HG03342 (cell line): Measurements from ENCODE around the gene NUMA1.

Experiments
- ATAC-seq: cut with Tn5 transposase; IDR thresholded peaks from one replicate; pipeline ENCODE4 v1.9.1; 2021; ENCODE audit warnings: mild to moderate bottlenecking, moderate library complexity; ENCODE audit not compliant: unreplicated experiment

NUMA1 gene

DNA sequence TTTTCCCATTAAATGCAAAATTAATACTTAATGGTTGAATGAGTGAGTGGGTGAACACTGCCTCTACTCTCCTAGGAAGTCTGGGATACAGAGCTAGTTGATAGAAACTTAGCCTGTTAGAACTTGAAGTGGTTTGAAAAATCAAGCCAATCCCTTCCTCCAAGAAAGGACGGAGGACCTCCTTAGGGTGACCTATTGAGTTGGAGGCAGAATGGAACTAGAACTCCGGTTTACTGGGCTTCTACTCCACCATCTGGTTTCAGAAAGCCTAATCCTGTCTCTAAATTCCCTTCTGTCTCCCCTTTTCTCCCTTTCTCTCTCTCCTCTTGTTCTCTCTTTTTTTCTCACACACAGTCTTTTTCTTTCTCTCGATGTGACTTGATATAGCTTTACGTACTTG lies 101.2 kb downstream of the NUMA1 start:
- ATAC-seq: no peak

DNA sequence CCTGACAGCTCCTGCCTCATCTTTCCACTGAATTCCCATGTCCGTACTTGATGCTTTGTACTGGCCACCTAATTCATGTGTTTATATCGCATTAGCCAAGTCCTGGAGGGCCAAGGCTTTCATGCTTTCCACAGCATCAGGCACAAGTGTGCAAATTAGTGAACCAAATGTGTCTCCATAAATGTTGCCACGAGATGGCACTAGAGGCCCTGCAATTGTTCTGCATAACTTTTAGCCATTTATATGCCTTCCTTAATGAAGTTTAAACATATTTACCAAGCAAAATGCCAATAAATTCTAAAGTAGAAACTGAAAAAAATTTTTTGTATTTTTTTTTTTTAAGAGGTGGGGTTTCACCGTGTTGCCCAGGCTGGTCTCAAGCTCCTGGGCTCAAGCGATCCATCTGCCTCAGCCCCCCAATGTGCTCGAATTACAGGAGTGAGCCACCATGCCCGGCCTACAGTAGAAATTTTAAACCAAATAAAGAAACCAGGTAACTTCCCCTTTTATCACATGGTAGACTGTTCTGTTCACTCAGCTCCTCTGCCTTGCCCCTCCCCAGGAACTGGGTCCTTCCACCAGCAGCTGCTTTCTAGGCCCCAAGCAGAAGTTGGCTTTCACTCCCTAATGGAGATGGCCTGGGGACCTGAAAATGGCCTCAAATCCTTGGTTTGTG lies 102.5 kb downstream of the NUMA1 start:
- no peak for ATAC-seq

DNA sequence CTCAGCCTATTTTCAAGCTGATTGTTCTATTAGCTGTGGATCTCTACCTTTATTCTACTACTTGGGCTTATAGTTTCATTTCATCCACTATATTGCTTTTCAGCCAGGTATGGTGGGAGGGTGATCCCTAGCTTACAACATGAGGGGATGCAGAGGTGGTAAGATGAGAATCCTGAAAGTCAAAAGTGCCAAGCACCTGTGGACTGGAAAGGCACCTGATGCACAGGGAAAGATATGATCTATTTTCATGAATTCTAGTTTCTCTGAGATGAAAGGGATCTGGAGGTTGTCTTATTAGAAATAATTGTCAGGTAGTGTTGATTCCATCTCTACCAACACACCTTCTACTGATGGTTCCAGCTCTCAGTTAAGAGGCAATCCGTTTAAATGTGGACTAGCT lies 103.3 kb downstream of the NUMA1 start:
- no peak for ATAC-seq

DNA sequence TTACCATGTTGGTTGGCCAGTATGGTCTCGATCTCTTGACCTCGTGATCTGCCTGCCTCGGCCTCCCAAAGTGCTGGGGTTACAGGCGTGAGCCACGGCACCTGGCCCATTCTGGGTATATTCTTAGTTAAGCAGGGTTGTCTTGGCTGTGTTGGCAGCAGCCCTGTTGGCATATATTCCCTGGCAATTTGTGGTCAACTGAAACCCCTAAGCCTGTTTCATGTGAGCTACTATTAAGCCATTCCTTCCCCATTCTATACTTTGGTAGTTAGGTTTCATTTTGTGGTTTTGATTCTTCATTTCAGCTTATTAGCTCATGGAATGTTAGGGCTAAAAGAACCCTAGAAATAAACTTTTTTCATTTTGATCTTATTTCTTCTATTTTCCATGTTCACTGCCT lies 103.8 kb downstream of the NUMA1 start:
- no peak for ATAC-seq

- ATAC-seq: no peak
Observed at GRCh38 chr11:71971680-71972079, 108.7 kb downstream of the NUMA1 start.

DNA sequence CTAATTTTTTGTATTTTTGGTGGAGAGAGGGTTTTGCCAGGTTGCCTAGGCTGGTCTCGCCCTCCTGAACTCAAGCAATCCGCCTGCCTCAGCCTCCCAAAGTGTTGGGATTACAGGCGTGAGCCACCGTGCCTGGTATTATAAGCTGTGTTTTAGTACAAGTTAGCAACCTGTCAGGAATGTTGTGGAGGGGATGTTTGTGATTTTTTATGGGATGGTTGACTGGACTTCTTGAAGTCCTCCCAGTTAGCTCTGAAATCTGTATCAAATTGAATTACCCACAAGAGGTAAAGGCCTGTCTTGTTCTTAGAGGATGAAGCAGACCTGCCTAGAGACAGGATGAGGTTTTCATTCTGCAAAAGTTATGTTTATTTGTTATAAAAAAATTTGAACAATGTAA lies 115.7 kb downstream of the NUMA1 start:
- ATAC-seq: no peak

- ATAC-seq: no peak
Observed at GRCh38 chr11:71963468-71963867, 116.9 kb downstream of the NUMA1 start.

GRCh38 chr11:71962428-71963038 lies 117.8 kb downstream of the NUMA1 start:
- ATAC-seq: peak; percentile 77

DNA sequence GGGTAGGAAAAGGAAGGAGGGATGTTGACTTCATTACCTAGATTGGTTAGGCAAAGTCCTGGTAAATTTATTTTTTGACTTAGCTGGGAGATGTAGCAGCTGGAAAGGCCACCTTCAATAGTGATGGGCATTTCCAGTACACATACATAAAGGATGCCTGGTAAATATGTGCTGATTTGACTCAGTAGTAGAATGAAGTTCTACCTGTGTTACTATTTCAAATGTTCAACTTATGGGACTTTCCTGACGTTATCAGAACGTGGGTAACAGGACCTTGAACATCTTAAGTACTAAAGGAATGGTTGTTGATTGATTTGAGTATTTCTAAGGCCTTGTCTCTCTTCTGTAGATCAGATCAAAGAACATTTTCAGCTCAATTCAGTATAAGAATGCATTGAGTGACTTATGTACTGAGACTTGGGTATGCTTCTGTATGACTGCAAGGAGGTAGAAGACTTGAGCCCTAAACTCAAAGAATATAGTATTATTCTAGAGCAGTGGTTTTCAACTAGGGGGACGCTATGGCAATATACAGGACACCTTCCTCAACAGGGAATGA lies 124.4 kb downstream of the NUMA1 start:
- ATAC-seq: no peak
